DOHH2 (cell line): ENCODE measurements around the gene CA4.
"Not testable (repeated sequence)": the region's sequence is repeated elsewhere in the genome, so short reads cannot be mapped to it uniquely, and the experiment has no call there.

Experiments
- CTCF ChIP-seq: fragments of 200-600 bp; sonication (generic); IDR thresholded peaks from one replicate; pipeline ENCODE4 v1.5.1; 2014; ENCODE audit warnings: antibody characterized with exemption, mild to moderate bottlenecking, low read depth, low read length; ENCODE audit not compliant: poor library complexity, severe bottlenecking
- EZH2phosphoT487 ChIP-seq: fragments of 200-600 bp; sonication (generic); IDR thresholded peaks from 2 replicates; pipeline ENCODE4 v1.6.1; 2017; ENCODE audit warnings: borderline replicate concordance, mild to moderate bottlenecking, antibody characterized with exemption, low read length, moderate library complexity, mixed read lengths

DNA sequence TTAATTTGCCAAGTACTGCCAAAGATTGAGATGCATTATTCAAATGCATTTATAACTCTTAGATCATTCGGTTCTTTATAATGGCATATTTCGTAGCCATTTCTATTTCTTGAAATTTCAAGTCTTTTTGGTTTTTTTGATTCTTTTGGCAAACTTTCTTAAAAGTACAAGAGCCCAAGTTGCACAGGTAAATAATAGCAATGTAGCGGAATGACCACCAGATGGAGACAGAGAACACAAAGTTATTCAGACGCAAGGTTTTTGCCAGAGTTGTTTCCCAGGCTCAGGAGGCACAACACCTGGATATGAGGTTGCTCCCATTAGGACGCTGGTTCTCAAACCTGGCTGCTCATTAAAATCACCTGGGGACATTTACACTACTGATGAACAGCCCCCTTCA, 38.1 kb upstream of the CA4 start:
- TF ChIP-seq CTCF, EZH2phosphoT487: not testable (repeated sequence)
